Measurements from ENCODE around the gene CABLES2.

Gene CABLES2

GRCh38 chr20:62405108-62405980 is 1.7 kb downstream of the CABLES2 start:
- no peak for DNase-seq (ENCODE audit: low read depth, low spot score)

DNA sequence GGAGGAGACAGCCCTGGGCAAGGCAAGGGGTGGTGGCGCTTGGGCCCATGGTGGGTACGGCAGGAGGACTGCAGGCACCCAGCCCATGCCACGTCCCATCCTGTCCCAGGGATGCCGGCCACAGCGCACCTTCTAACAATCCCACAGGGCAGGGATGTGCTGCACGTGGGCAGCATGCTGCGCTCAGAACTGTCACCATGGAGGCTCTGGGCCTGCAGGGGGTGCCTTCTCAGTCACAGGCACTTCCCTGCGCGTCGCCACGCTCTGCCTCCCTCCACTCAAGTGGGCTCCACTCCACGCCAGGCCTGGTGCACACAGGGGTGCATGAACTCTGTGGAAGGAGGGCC is 2.4 kb downstream of the CABLES2 start:
- DNase-seq (ENCODE audit: low read depth, low spot score): no peak

DNA sequence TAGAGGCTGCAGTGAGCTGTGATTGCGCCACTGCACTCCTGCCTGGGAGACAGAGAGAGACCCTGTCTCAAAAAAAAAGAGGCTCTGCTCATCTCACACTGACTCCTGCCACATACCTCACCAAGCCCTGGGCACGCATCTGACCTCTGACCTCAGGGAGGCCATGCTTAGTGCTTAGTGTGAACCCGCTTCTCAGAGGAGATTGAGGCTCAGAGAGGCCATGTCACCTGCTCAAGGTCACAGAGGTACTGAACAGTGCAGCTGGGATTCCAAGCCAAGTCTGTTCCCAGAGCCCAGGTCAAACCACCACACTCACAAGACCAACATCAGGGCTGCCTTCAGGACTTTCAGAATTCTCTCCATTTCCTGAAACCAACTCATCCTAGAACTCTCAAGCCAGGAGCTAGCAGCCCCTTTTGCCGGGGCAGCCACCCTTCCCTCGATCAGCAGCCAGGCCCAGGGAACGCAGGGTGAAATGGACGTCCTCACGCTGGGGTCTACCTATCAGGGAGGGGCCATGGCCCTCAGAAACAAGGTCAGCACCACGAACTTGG is 2.9 kb downstream of the CABLES2 start:
- no peak for DNase-seq (ENCODE audit: low read depth, low spot score)

- no peak for DNase-seq (ENCODE audit: low read depth, low spot score)
Observed at GRCh38 chr20:62403331-62403730, 3.8 kb downstream of the CABLES2 start.

GRCh38 chr20:62402456-62403150 is 4.5 kb downstream of the CABLES2 start:
- no peak for DNase-seq (ENCODE audit: low read depth, low spot score)

- no peak for DNase-seq (ENCODE audit: low read depth, low spot score)
Observed at GRCh38 chr20:62401331-62401779, 5.7 kb downstream of the CABLES2 start.

- no peak for DNase-seq (ENCODE audit: low read depth, low spot score)
Observed at GRCh38 chr20:62400541-62400940, 6.5 kb downstream of the CABLES2 start.

- no peak for DNase-seq (ENCODE audit: low read depth, low spot score)
Observed at GRCh38 chr20:62400021-62400420, 7.1 kb downstream of the CABLES2 start.

- DNase-seq (ENCODE audit: low read depth, low spot score): no peak
Observed at GRCh38 chr20:62398120-62398821, 8.8 kb downstream of the CABLES2 start.

GRCh38 chr20:62396367-62397239 is 10.5 kb downstream of the CABLES2 start:
- DNase-seq (ENCODE audit: low read depth, low spot score): no peak

GRCh38 chr20:62395311-62396242 is 11.5 kb downstream of the CABLES2 start:
- no peak for DNase-seq (ENCODE audit: low read depth, low spot score)

DNA sequence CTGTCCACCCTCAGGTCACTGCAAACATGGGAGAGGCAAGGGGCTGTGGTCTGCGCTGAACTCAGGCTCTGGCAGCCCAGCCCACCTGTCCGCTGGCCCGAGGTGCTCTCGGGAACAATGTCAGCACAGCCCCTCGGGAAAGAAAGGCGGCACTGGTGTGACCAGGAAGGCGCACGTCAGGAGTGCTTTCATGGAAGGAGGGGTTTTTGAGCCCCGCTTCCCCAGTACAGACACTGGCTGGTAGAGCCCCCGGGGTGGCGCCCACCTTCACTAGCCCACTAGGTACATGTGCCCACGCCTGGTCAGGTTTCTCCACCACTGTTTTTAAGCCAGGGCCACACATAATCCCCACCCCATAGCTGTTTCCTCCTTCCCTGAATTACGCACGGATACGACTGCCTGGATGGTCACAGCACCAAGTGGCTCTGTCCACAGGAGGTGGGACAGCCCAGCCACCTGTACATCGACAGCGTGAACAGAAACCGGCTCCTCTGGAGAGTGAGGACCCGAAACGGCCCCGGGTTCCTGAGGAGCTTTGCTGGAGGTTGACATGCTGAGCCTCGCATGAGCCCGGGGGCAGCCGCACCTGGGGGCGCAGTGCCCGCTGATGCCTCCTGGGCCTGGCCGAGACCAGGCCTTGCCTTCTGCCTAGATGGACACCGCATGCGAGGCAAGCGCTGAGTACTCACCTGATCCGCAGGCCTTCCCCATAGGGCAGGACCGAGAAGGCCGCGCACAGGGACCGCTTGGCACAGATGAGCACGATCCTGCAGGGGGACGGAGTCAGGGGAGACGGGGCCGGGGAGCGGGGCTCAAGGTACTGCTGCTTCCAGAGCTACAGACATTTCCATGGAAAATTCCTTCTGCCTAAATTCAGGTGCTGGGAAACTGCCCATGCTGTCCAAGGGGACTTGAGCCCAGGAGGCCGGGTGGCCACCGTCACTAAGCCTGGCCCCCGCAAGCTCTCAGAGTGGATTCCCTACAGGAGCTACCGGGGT is 12.5 kb downstream of the CABLES2 start:
- DNase-seq (ENCODE audit: low read depth, low spot score): no peak

GRCh38 chr20:62393830-62394229 is 13.3 kb downstream of the CABLES2 start:
- no peak for DNase-seq (ENCODE audit: low read depth, low spot score)

DNA sequence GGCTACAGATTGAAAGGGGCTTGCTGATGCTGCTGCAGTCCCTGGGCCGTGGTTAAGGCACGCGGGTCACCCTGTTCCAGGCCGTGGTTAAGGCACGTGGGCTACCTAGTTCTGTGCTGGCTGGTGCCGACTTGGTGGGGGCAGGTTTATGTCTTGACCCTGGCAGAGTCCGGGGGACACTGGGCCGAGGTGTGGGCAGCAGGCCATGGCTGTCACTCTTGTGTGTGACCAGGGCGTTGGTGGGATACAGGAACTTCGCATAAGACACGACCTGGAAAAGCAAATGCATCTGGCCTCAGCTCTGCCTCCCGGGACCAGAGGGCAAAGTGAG is 13.8 kb downstream of the CABLES2 start:
- DNase-seq (ENCODE audit: low read depth, low spot score): no peak

DNA sequence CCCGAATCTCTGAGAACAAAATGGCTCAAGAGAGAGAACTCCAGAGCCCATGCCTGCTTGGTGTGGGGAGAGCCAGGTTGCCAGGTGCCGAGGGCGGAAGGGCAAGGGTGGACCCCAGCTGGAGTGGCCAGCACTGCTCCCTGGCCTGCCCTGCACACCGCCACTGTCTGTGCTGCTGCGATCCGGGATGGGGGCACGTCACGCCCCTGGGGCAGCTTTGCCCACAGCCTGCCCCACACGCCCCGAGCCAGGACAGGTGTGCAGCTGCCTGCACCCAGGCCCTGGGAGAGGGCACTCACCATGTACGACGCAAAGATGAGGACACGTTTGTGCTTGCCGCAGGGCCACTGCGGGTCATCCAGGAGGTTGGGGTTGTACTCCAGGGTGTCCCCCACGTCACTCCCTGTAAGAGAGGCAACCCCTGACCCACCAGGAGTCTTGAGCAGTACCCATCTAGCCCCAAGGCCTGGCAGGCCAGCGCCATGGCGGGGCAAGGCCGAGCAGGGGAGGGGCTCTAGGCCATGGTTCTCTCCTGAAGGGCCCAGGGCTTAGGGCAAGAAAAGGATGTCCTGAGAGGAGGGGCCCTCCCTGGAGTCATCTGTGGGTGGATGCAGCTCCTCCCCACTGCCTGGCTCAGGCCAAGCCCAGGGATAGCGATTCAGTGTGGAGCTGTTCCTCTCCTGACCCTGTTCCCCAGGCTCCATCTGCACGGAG is 14.3 kb downstream of the CABLES2 start:
- DNase-seq (ENCODE audit: low read depth, low spot score): no peak

- DNase-seq (ENCODE audit: low read depth, low spot score): no peak
Observed at GRCh38 chr20:62392077-62392418, 15.0 kb downstream of the CABLES2 start.

DNA sequence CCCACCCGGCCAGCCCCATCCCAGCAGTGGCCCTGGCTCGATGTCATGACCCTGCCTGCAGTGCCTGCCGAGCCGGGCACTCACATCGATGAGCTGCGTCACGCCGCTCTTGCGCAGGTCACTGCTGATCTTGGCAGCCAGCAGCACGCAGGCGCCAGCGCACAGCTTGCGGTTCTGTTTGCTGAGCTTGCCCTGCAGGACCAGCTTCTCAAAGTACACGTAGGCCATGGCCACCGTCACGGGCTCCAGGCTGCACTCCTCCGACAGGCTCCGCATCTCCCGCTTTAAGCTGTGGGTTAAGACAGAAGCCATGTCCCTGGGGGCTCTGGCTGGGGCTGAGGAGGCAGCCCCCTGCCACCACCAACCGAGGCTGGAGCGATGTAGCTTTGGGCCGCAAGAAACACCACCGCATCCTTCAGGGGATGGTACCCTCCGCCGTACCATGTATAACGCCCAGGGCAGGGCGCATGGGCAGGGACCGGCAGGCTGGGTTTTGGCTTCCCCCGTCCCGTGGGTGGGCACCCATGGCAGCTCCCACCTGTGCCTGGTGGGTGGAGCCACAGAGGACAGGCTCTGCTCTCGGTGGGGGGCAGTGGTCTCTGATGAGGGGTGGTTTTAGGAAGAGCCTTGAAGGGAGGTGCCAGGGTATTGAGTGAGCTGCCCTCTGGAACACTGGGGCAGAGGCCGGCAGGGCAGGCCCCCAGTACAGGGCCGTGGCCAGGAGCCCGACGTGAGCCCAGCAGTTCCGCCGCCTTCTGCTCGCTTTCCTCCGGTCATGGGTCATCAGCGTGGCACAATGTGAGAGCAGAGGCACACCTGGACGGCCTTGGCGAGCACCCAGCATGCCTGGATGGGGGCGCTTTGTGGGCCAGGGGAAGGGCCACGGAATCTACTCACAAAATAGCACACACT is 15.7 kb downstream of the CABLES2 start:
- DNase-seq (ENCODE audit: low read depth, low spot score): no peak
